ENCODE results near the gene PLA2G1B. TPM values are rescaled to one million over a fixed set of nuclear protein-coding genes. Genes with fewer than 3 reads are reported as not detected.

Gene PLA2G1B
- total RNA-seq, 4 donors from 2014 or later, result not detected

DNA sequence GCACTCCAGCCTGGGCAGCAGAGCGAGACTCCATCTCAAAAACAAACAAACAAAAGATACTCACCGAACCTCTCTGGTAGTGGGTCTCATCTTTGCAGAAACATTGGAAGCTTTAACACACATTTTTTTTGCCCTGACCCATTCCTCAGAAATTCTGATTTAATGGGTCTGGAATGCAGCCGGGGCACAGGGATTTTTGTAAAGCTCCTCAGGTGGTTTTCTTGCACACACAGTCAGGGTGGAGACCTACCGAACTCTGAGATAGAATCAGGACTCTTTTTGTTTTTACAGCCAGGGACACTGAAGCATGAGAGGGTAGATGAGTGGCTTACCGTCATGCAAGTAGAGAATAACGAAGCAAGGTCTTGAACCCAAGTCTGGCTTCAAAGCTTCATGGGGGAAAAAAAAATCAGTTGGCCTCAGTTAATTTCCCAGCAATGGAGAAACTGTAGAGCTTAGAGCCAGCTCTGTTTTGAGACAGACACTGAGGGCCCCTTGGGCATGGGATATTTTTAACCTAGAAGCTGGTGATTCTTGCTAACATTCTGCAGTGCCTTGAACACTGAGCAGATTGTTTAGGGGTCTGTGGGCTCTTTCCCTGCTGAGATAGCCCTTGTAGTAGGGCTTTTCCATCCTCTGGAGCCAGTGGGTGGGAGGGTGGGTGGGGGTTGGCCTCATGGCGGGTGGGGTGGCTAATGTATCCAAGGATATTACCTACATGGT, 40.6 kb downstream of the PLA2G1B start:
- Histone ChIP-seq H3K9me3 (no peaks in the 10 kb centered on the region), H3K27ac (no peak overlapping the region), H3K4me1 (peaks cover 9% of the 10 kb centered on the region in 2 donors), H3K36me3 (no peaks in the 10 kb centered on the region), H3K4me3 (replicated peaks in 1 of 3) (no peak overlapping the region), H3K27me3 (no peaks in the 10 kb centered on the region)
- DNase-seq, result no peak
- WGBS, 2 donors, result 37 to 46% methylated on average over 7 of the region's 7 CpGs
- TF ChIP-seq POLR2A (IDR thresholded peaks at IDR 0.05), result no peak
- TF ChIP-seq, protein P1, sequence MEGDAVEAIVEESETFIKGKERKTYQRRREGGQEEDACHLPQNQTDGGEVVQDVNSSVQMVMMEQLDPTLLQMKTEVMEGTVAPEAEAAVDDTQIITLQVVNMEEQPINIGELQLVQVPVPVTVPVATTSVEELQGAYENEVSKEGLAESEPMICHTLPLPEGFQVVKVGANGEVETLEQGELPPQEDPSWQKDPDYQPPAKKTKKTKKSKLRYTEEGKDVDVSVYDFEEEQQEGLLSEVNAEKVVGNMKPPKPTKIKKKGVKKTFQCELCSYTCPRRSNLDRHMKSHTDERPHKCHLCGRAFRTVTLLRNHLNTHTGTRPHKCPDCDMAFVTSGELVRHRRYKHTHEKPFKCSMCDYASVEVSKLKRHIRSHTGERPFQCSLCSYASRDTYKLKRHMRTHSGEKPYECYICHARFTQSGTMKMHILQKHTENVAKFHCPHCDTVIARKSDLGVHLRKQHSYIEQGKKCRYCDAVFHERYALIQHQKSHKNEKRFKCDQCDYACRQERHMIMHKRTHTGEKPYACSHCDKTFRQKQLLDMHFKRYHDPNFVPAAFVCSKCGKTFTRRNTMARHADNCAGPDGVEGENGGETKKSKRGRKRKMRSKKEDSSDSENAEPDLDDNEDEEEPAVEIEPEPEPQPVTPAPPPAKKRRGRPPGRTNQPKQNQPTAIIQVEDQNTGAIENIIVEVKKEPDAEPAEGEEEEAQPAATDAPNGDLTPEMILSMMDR (IDR thresholded peaks at IDR 0.05), result no peak
- intact Hi-C loops (cut with DNase I), result no loop called here

DNA sequence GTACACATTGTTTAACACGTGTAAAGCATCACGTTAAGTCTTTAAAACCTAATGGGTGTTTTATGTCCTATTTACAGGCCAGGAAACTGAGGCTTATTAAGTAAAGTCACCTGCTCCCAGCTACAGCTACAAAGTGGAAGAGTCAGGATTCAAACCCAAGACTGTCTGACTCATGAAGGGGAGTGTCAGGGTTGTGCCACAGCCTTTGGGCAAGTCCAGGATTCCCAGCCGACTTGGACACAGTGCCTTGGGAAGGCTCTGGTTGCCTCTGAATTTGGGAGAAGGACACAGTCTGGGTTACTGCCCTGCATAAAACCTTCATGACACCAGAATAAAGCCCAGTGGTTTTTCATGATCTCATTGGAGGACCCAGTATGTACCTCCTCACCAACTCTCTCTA, 43.2 kb downstream of the PLA2G1B start:
- intact Hi-C loops (cut with DNase I), result no loop called here
- DNase-seq, result no peak
- TF ChIP-seq, protein P1 (IDR thresholded peaks at IDR 0.05), result no peak
- no peak for TF ChIP-seq POLR2A (IDR thresholded peaks at IDR 0.05)

DNA sequence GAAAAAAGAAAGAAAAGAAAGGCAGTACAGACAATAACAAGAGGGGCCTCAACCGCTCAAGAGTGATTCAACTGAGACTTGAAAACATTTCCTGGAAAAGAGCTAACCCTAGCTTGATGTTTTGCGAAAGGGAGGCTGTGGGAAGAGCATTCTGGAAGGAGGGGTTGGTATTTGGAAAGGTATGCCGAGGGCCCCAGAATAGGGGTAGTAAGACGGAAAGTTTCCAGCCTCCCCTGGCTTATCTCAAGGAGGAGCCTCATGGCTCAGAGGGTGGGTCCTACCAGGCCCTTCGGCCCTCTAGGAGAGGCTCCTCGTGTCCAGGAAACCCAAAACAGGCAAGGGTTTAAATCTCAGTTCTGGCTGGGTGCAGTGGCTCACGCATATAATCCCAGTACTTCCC, 44.3 kb downstream of the PLA2G1B start:
- Histone ChIP-seq H3K27ac (no peak overlapping the region), H3K4me3 (replicated peaks in 1 of 3) (no peak overlapping the region), H3K36me3 (no peaks in the 10 kb centered on the region), H3K27me3 (no peaks in the 10 kb centered on the region), H3K4me1 (peaks cover 0 to 8% of the 10 kb centered on the region in 2 donors), H3K9me3 (no peaks in the 10 kb centered on the region)
- TF ChIP-seq POLR2A (IDR thresholded peaks at IDR 0.05), result no peak
- TF ChIP-seq, protein P1 (IDR thresholded peaks at IDR 0.05), result no peak
- DNase-seq, result no peak
- 79 to 82% methylated on average over 6 to 7 of the region's 7 CpGs for WGBS, 2 donors
- intact Hi-C loops (cut with DNase I), result no loop called here

More for the DNA sequence above, 43.2 kb downstream of the PLA2G1B start:
- no peaks in the 10 kb centered on the region for H3K27me3 ChIP-seq
- no peak overlapping the region for H3K4me3 ChIP-seq (replicated peaks in 1 of 3)
- no peak overlapping the region for H3K27ac ChIP-seq
- peaks cover 0 to 4% of the 10 kb centered on the region in 2 donors for H3K4me1 ChIP-seq
- H3K36me3 ChIP-seq, result no peaks in the 10 kb centered on the region
- H3K9me3 ChIP-seq, result no peaks in the 10 kb centered on the region
- WGBS, 2 donors, result 83 to 92% methylated on average over 3 of the region's 3 CpGs

DNA sequence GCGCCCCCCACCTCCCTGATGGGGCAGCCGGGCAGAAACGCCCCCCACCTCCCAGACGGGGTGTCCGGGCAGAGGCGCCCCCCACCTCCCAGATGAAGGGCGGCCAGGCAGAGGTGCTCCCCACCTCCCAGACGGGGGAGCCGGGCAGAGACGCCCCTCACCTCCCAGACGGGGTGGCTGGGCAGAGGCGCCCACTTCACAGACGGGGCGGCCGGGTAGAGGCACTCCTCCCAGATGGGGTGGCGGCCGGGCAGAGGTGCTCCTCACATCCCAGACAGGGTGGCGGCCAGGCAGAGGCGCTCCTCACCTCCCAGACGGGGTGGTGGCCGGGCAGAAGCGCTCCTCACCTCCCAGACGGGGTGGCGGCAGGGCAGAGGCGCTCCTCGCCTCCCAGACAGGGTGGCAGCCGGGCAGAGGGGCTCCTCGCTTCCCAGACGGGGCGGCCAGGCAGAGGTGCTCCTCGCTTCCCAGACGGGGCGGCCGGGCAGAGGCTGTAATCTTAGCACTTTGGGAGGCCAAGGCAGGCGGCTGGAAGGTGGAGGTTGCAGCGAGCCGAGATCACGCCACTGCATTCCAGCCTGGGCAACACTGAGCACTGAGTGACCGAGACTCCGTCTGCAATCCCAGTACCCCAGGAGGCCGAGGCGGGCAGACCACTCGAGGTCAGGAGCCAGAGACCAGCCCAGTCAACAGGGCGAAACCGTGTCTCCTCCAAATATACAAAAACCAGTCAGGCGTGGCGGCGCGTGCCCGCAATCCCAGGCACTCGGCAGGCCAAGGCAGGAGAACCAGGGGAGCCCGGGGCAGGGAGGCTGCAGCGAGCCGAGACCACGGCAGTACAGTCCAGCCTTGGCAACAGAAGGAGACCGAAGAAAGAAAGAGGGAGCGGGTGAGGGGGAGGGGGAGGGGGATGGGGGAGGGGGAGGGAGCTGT, 49.2 kb downstream of the PLA2G1B start:
- Histone ChIP-seq H3K4me1 (peaks cover 0 to 9% of the 10 kb centered on the region in 2 donors), H3K9me3 (no peaks in the 10 kb centered on the region), H3K27me3 (no peaks in the 10 kb centered on the region), H3K4me3 (replicated peaks in 1 of 3) (no peak overlapping the region), H3K36me3 (no peaks in the 10 kb centered on the region), H3K27ac (peak overlapping the region in 1 of 3 donors; percentile 30)
- 60 to 69% methylated on average over 22 to 41 of the region's 57 CpGs for WGBS, 2 donors
- DNase-seq, result peak; percentile 70 to 74
- no peak for TF ChIP-seq POLR2A (IDR thresholded peaks at IDR 0.05)
- TF ChIP-seq, protein P1 (IDR thresholded peaks at IDR 0.05), result no peak
- intact Hi-C loops (cut with DNase I), result no loop called here
